Suprapubic skin (tissue), 3 donors: ENCODE measurements around the gene PPP2R5C.

Experiments used
- EP300 ChIP-seq: sonication (generic); formaldehyde crosslinking; IDR thresholded peaks from one replicate; pipeline ENCODE4 v1.6.1; 2017; ENCODE audit warnings: antibody characterized with exemption
- TF ChIP-seq, protein P1 (sequence below), 2 donors: fragments of 200-600 bp in 1 of 2; fragments of 450-650 bp in 1 of 2; sonication (generic) in 1 of 2; IDR thresholded peaks; one replicate each; pipeline ENCODE4 v1.5.1; 2016 to 2019; ENCODE audit warnings: antibody characterized with exemption in 2 of 2, mild to moderate bottlenecking in 1 of 2, moderate library complexity in 1 of 2

GRCh38 chr14:101824339-101824727 lies 62.8 kb downstream of the PPP2R5C start:
- TF ChIP-seq, protein P1, sequence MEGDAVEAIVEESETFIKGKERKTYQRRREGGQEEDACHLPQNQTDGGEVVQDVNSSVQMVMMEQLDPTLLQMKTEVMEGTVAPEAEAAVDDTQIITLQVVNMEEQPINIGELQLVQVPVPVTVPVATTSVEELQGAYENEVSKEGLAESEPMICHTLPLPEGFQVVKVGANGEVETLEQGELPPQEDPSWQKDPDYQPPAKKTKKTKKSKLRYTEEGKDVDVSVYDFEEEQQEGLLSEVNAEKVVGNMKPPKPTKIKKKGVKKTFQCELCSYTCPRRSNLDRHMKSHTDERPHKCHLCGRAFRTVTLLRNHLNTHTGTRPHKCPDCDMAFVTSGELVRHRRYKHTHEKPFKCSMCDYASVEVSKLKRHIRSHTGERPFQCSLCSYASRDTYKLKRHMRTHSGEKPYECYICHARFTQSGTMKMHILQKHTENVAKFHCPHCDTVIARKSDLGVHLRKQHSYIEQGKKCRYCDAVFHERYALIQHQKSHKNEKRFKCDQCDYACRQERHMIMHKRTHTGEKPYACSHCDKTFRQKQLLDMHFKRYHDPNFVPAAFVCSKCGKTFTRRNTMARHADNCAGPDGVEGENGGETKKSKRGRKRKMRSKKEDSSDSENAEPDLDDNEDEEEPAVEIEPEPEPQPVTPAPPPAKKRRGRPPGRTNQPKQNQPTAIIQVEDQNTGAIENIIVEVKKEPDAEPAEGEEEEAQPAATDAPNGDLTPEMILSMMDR (IDR thresholded peaks at IDR 0.05): no peak
- TF ChIP-seq EP300: no peak
